NK-92 (cell line): ENCODE measurements around the gene DMBT1.

Source experiments
- DNase-seq: peaks from one replicate; lab custom pipeline; 2025; ENCODE audit not compliant: unreplicated experiment; lab: John Stamatoyannopoulos, UW

The DMBT1 gene

GRCh38 chr10:122665946-122666345, 105.4 kb downstream of the DMBT1 start:
- DNase-seq = no peak

GRCh38 chr10:122669045-122669444, 108.5 kb downstream of the DMBT1 start:
- DNase-seq = no peak

- DNase-seq = no peak
Measured at GRCh38 chr10:122669842-122670241, 109.3 kb downstream of the DMBT1 start.

- DNase-seq = no peak
Measured at GRCh38 chr10:122671355-122671754, 110.8 kb downstream of the DMBT1 start.

DNA sequence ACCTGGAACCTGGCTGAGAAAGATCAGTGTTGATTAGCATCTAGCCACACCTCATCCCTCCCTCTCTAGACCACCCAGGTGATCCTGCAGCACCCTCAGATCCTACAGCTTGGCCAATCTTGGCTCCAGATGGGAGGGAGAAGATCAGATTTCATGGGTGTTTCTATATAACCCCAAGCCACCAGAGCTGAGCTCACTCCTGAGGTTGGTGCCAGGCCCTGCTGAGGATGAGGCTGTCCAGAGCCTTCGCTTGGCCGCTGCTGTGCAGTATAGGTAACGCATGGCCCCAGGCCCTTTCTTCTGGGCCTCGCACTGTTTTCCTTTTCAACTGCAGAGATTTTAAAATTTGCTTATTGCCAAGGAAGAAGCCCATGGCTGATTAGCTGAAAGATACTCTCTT, 112.1 kb downstream of the DMBT1 start:
- DNase-seq = no peak

DNA sequence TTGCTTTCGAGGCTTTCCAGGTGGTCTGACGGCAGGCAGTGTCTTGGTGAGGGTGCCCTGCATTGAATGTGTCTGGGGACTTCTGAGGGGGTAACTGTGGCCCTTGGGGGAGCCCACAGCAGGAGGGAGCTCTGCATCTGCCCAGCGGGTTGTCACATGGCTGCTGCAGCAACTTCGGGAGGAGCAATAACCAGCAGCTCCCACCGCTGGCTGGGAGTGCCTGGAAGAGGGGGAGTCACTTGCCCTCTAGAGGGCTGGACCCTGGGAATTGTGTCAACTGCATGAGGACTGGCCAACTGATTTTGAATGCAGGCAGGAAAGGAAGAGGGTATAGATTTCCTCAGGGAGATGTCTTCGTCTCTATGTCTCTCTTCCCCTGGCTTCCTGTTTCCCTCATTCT, 112.7 kb downstream of the DMBT1 start:
- no peak for DNase-seq

DNA sequence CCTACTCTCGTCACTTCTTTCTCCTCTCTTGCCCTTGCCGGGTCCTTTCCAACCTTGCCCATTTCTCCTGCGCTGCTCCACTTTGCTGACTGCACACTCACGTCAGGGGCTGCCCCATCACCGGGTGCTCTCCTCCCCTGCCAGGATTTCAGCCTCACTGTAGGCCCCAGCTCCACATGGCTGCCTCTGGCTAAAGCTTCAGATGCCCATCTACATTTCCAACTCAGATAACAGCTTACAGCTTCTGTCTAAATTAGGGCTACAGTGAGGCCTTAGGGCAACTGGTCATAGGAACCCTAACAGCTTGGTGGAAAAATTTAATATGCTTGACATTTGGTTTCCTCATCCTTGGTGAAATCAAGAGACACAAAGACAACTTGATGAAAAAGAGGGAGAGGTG, 113.2 kb downstream of the DMBT1 start:
- no peak for DNase-seq

GRCh38 chr10:122674781-122675180, 114.2 kb downstream of the DMBT1 start:
- no peak for DNase-seq

GRCh38 chr10:122675278-122675677, 114.7 kb downstream of the DMBT1 start:
- no peak for DNase-seq

GRCh38 chr10:122678266-122678665, 117.7 kb downstream of the DMBT1 start:
- no peak for DNase-seq

DNA sequence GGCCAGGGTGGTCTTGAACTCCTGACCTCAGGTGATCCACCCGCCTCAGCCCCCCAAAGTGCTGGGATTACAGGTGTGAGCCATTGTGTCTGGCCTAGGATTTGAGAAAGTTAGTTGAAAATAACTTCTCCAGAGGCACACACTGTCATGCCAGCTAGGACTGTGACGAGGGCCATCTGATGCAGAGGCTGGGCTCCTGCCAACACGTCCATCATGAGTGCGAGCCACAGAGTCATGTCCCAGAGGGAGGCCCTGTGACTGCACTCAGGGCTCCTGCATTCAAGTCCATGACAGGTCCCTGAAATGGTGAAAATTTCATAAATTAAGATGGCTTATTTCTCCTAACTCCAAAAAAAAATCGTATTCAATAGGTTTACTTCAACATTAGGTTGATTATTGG, 122.0 kb downstream of the DMBT1 start:
- no peak for DNase-seq

DNA sequence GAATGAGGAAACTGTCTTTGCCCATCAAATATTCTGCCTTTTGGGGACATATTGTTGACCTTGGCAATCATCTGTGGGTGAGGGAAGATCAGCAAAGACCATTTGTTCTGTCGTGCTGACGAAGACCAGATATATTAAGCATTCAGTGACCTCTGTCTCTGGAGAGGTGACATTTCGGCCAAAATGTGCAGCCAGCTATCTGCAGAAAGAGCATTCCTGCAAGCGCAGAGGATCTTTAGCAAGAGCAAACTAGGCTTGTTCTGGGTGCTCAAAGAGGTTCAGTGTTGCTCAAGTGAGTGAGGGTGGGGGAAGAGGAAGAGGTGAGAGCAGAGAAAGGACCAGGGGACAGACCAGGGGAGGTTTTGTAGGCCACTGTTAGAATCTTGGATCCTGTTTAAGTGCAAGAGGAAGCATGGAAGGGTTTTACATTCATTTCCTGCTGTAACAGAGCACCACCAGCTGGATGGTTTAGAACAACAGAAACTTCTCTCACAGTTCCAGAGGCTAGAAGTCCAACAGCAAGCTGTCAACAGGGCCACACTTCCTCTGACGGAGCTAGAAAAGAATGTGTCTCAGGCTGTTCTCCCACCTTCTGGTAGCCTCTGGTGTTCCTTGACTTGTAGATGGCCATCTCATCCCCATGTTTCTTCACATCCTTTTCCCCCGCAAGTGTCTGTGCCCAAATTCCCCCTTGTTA, 127.9 kb downstream of the DMBT1 start:
- no peak for DNase-seq

DNA sequence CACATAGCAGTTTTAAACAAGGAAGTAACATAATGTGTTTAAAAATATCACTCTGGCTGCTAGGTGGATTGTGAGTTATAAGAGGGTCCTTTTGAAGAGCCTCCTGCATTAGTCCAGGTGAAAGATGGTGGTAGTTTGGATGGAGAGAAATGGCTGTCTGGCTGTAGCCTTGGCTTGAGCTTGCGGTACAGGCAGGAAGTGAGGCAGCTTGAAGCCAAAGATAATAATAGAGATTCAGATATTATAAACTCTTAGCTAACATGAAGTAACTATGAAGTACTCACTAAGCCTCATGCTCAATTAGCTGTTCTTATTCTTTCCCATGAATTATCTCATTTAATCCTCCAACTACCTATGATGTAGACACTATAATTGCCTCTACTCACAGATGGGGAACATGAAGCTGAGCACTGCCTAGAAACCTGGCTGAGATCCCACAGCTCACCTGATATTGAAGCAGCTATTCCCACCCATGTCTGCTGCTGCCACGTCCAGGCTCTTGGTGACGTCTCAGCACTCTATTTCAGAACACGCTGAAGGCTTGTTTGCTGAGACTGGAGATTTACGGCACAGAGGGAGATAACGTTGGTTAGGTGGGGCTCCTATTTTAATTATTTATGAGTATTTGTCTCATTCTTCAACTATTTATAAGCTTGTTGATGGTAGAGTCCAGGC, 128.7 kb downstream of the DMBT1 start:
- no peak for DNase-seq

DNA sequence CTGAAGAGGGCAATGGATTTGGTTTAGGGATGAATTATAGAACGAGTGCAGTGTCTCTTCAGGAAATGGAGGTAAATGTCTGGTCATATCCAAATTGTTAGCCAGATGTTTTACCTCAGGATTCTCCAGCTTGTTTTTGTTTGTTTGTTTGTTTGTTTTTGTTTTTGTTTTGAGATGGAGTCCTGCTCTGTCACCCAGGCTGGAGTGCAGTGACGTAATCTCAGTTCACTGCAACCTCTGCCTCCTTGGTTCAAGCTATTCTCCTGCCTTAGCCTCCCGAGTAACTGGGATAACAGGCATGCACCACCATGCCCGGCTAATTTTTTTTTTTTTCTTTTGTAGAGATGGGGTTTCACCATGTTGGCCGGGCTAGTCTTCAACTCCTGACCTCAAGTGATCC, 132.2 kb downstream of the DMBT1 start:
- DNase-seq = no peak
